Measurements from ENCODE around the gene MXI1. TPM values are rescaled to one million over a fixed set of nuclear protein-coding genes. Genes with fewer than 3 reads are reported as not detected.
"Not testable (repeated sequence)": the region's sequence is repeated elsewhere in the genome, so short reads cannot be mapped to it uniquely, and the experiment has no call there.

Gene MXI1
- total RNA-seq, 1 donor from 2014 or later, result 20.0 TPM

DNA sequence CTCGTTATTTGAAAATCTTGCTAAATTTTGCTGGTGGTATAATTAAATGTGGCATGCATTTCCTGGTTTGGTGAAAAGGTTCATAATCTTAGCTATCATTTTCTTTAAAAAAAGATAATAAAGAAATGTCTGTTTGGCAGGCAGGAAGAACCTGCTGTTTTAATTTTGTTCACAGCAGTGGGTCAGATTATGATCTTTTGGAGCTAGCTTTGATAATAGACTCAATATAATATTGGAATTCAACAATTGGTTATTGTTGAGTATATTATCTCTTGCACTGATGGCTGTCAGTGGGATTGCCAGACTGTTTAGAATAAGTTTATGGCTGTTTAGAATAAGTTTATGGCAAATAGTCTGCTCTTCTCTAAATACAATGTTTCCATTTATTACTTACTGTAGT is 35.1 kb downstream of the MXI1 start:
- Histone ChIP-seq H3K4me3 (ENCODE audit: low read depth, low read length) (no peak overlapping the region), H3K36me3 (ENCODE audit: control insufficient read depth, insufficient read depth, low read length) (no peaks in the 10 kb centered on the region), H3K27me3 (ENCODE audit: control insufficient read depth, insufficient read depth, low read length) (no peaks in the 10 kb centered on the region)
- DNase-seq (ENCODE audit: low read depth), result no peak
- TF ChIP-seq, protein P1, sequence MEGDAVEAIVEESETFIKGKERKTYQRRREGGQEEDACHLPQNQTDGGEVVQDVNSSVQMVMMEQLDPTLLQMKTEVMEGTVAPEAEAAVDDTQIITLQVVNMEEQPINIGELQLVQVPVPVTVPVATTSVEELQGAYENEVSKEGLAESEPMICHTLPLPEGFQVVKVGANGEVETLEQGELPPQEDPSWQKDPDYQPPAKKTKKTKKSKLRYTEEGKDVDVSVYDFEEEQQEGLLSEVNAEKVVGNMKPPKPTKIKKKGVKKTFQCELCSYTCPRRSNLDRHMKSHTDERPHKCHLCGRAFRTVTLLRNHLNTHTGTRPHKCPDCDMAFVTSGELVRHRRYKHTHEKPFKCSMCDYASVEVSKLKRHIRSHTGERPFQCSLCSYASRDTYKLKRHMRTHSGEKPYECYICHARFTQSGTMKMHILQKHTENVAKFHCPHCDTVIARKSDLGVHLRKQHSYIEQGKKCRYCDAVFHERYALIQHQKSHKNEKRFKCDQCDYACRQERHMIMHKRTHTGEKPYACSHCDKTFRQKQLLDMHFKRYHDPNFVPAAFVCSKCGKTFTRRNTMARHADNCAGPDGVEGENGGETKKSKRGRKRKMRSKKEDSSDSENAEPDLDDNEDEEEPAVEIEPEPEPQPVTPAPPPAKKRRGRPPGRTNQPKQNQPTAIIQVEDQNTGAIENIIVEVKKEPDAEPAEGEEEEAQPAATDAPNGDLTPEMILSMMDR (IDR thresholded peaks at IDR 0.05; ENCODE audit: insufficient read depth, low read length, poor library complexity, severe bottlenecking), result no peak

- DNase-seq (ENCODE audit: low read depth), result no peak
- no peaks in the 10 kb centered on the region for H3K27me3 ChIP-seq (ENCODE audit: control insufficient read depth, insufficient read depth, low read length)
- H3K4me3 ChIP-seq (ENCODE audit: low read depth, low read length), result no peak overlapping the region
- TF ChIP-seq, protein P1 (IDR thresholded peaks at IDR 0.05; ENCODE audit: insufficient read depth, low read length, poor library complexity, severe bottlenecking), result no peak
- no peaks in the 10 kb centered on the region for H3K36me3 ChIP-seq (ENCODE audit: control insufficient read depth, insufficient read depth, low read length)
These were observed 37.1 kb downstream of the MXI1 start for GRCh38 chr10:110244550-110244949.

DNA sequence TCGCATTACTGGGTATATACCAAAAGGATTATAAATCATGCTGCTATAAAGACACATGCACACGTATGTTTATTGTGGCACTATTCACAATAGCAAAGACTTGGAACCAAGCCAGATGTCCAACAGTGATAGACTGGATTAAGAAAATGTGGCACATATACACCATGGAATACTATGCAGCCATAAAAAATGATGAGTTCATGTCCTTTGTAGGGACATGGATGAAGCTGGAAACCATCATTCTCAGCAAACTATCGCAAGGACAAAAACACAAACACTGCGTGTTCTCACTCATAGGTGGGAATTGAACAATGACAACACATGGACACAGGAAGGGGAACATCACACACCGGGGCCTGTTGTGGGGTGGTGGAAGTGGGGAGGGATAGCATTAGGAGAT is 40.4 kb downstream of the MXI1 start:
- not testable (repeated sequence) for H3K4me3 ChIP-seq (ENCODE audit: low read depth, low read length)

DNA sequence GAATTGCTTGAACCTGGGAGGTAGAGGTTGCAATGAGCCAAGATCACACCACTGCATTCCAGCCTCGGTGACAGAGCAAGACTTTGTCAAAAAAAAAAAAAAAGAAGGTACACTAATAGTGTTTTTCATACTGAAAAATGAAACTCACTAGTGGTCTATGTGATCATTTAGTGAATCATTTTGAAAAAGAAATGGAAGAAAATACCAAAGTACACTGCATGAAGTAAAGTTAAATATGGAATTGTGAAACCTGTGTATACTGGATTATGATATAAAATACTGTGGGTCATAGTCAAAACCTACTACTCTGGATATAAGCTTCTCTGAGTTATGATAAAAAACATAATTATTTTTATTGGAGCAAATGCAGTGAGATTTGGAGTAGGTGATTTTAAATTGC is 42.1 kb downstream of the MXI1 start:
- not testable (repeated sequence) for H3K27me3 ChIP-seq (ENCODE audit: control insufficient read depth, insufficient read depth, low read length); H3K36me3 ChIP-seq (ENCODE audit: control insufficient read depth, insufficient read depth, low read length); DNase-seq (ENCODE audit: low read depth); H3K4me3 ChIP-seq (ENCODE audit: low read depth, low read length)

More for the DNA sequence above, 40.4 kb downstream of the MXI1 start:
- not testable (repeated sequence) for DNase-seq (ENCODE audit: low read depth); H3K36me3 ChIP-seq (ENCODE audit: control insufficient read depth, insufficient read depth, low read length); H3K27me3 ChIP-seq (ENCODE audit: control insufficient read depth, insufficient read depth, low read length)

GRCh38 chr10:110251392-110251791 is 44.0 kb downstream of the MXI1 start:
- H3K4me3 ChIP-seq (ENCODE audit: low read depth, low read length); H3K27me3 ChIP-seq (ENCODE audit: control insufficient read depth, insufficient read depth, low read length); DNase-seq (ENCODE audit: low read depth); H3K36me3 ChIP-seq (ENCODE audit: control insufficient read depth, insufficient read depth, low read length): not testable (repeated sequence)

DNA sequence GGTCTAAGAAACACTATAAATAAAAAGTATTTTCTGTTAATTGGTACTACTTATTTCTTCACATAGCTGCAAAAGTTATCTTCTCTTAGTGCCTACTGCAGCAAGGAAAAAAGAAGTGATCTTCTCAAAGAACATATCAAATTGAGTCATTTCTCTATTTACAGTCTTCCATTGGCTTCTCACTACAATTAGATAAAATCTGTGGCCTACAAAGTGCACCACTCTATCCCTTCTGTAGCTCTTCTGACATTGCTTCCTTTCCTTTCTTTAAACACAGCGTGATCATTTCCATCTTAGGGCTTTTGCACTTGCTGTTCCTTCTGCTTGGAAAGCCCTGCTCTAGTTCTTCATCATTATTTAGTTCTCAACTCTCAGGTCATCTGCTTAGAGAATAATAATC is 44.7 kb downstream of the MXI1 start:
- H3K27me3 ChIP-seq (ENCODE audit: control insufficient read depth, insufficient read depth, low read length), result no peaks in the 10 kb centered on the region
- TF ChIP-seq, protein P1 (IDR thresholded peaks at IDR 0.05; ENCODE audit: insufficient read depth, low read length, poor library complexity, severe bottlenecking), result no peak

GRCh38 chr10:110254467-110254866 is 47.1 kb downstream of the MXI1 start:
- TF ChIP-seq, protein P1 (IDR thresholded peaks at IDR 0.05; ENCODE audit: insufficient read depth, low read length, poor library complexity, severe bottlenecking), result no peak
- DNase-seq (ENCODE audit: low read depth), result no peak
- Histone ChIP-seq H3K27me3 (ENCODE audit: control insufficient read depth, insufficient read depth, low read length) (no peaks in the 10 kb centered on the region), H3K4me3 (ENCODE audit: low read depth, low read length) (no peak overlapping the region), H3K36me3 (ENCODE audit: control insufficient read depth, insufficient read depth, low read length) (no peaks in the 10 kb centered on the region)

More for the DNA sequence above, 44.7 kb downstream of the MXI1 start:
- no peak for DNase-seq (ENCODE audit: low read depth)
- Histone ChIP-seq H3K36me3 (ENCODE audit: control insufficient read depth, insufficient read depth, low read length) (no peaks in the 10 kb centered on the region), H3K4me3 (ENCODE audit: low read depth, low read length) (no peak overlapping the region)

Data from kidney epithelial cell (primary cell).